GM12864 (cell line): ENCODE data around the gene ARID1B.

Experiments
- DNase-seq: peaks from one replicate; pipeline ENCODE4 v3.0.0-alpha.2; 2011; ENCODE audit warnings: low read depth
- H3K4me3 ChIP-seq: 2 replicates; pipeline ENCODE4 v1.5.1; 2011; ENCODE audit warnings: mild to moderate bottlenecking, low read depth, low read length, control low read depth
- TF ChIP-seq, protein P1 (sequence below): IDR thresholded peaks from 2 replicates; pipeline ENCODE4 v1.5.1; 2011; ENCODE audit warnings: low read depth, mild to moderate bottlenecking, moderate library complexity, low read length, control low read depth, inconsistent platforms; ENCODE audit errors: missing control alignments

Gene ARID1B

DNA sequence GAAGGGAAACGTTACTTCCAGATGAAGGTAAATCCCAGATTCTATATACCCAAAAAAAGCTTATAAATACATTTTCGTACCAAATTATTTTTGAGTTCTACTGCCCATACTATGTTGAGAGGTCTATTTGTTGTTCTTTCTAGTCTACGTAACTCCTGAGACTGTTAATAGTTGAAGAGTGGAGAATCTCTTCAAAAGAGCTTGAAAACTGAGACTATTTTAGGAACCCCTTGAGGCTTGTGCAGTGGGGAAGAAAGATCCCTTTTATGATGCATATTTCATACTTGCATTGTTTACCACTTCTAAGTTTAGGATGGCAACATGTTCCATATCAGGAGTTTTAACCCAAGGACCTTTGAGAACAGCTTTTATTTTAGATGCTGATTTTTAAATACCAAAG lies 301.1 kb downstream of the ARID1B start:
- no peak overlapping the region for H3K4me3 ChIP-seq
- TF ChIP-seq, protein P1, sequence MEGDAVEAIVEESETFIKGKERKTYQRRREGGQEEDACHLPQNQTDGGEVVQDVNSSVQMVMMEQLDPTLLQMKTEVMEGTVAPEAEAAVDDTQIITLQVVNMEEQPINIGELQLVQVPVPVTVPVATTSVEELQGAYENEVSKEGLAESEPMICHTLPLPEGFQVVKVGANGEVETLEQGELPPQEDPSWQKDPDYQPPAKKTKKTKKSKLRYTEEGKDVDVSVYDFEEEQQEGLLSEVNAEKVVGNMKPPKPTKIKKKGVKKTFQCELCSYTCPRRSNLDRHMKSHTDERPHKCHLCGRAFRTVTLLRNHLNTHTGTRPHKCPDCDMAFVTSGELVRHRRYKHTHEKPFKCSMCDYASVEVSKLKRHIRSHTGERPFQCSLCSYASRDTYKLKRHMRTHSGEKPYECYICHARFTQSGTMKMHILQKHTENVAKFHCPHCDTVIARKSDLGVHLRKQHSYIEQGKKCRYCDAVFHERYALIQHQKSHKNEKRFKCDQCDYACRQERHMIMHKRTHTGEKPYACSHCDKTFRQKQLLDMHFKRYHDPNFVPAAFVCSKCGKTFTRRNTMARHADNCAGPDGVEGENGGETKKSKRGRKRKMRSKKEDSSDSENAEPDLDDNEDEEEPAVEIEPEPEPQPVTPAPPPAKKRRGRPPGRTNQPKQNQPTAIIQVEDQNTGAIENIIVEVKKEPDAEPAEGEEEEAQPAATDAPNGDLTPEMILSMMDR, result no peak
- no peak for DNase-seq

DNA sequence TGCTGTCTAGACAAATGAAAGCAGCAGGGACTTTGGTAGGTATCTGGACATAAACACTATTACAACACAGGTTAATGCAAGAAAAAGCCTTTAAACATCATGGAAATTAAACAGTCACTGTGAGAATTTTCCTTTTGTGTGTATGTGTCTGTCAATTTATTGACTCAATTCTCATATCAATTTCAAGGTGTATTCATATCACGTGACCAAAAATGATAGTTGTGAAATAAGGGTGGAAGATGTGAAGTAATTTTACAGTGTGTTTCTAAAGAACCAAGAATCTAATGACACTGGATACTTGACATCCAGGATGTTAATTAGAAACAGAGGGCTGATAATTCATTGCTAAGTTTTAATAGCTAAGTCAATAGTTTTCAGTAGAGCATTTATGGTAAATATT lies 302.1 kb downstream of the ARID1B start:
- DNase-seq, result no peak
- no peak overlapping the region for H3K4me3 ChIP-seq
- TF ChIP-seq, protein P1, result no peak

DNA sequence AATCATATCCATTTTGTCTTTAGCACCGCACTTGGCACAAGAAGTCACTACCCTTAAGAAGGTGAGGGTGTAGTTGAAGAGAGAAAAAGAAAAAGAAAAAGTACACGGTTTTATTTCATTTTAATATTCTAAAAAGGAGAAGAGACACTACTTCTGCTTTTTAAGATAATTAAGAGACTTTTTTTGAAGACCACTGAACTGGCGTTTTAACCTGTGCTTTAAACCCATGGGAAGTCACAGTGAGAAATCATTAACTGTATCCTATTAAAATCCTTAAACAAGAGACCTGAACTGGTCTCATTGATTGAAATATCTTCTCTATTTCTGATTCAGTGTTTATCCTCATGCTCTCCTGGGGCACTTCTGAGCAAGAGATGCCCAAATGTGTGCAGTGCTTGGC lies 302.6 kb downstream of the ARID1B start:
- H3K4me3 ChIP-seq, result no peak overlapping the region
- TF ChIP-seq, protein P1, result no peak
- DNase-seq, result no peak

DNA sequence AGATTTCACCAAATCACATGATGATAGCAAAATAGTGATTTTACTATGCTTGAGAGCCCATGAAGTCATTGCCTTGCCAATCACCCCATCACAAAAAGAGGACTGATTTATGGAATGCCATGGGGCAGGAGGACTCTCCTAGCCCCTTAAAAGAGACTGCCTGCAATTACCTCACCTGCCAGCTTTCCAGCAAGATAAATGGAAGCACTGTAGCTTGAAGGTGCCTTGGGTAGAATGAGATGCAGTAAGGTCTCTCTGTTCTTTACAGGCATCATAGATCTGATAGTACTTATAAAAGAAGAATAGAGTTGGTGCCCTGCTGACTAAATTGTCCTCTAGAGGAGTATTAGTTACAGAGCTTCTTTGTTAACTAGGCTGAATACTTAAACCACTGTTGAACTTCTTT lies 303.8 kb downstream of the ARID1B start:
- DNase-seq, result no peak
- TF ChIP-seq, protein P1, result no peak
- no peak overlapping the region for H3K4me3 ChIP-seq

DNA sequence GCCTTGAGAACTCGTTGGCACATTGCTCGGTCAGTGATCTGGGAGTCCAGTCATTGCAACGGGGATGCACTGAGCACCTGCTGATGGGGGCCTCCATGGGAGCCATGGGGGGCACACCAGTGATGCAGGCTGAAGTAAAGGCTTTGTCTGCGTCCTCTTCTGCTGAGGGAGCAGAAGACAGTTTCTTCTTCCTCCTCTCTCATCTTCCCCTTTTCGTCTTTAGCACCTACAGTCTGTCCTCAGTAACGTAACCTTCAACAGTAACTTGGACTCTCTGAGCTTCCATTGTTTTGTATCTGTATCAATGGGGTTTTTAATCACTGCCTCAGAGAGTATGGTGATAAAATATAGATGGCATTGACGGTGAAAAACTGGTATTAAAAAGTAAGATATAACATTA lies 306.2 kb downstream of the ARID1B start:
- DNase-seq, result no peak
- TF ChIP-seq, protein P1, result no peak
- H3K4me3 ChIP-seq, result no peak overlapping the region

DNA sequence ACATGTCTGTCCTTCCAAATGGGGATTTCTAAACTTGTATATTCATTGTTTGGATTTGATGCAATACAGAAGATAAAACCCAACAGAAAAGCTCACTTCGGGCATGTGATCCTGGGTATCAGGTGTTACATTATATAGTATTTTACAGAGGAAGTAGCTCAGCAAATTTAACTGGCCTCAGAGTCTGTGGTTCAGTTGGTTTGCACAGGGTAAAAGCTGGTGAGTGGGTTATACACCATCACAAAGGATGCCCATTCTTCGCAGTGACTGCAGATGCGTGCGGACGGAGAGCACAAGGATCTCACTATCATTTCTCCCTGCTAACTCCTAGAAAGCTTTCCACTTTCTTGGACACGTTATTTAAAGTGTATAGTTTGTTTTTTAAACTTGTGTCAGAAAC lies 309.5 kb downstream of the ARID1B start:
- H3K4me3 ChIP-seq, result no peak overlapping the region
- TF ChIP-seq, protein P1, result no peak
- DNase-seq, result no peak

DNA sequence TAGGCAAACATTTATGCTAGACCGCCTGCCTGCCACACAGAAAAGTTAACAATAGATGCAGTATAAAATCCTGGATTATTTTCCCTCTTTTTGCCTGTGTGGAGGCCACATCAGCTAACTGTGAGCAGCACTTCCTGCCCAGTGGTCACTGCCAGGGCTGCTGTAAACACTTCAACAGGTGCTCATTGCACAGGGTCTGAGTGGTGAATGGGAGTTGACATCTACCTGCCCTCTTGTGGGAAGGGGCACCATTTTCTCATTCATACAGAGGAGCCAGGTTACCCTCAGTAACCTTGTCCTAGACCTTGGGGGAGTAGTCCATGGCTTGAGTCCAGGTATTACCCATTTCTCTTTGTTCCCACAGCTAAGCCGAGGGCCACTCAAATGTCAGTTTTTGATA lies 310.8 kb downstream of the ARID1B start:
- H3K4me3 ChIP-seq, result no peak overlapping the region
- no peak for DNase-seq
- TF ChIP-seq, protein P1, result no peak
